SKM-1 (cell line): ENCODE results near the gene MLPH.

ENCODE experiments used
- DNase-seq: peaks from one replicate; lab custom pipeline; 2025; ENCODE audit not compliant: unreplicated experiment; lab: John Stamatoyannopoulos, UW

Gene MLPH

DNA sequence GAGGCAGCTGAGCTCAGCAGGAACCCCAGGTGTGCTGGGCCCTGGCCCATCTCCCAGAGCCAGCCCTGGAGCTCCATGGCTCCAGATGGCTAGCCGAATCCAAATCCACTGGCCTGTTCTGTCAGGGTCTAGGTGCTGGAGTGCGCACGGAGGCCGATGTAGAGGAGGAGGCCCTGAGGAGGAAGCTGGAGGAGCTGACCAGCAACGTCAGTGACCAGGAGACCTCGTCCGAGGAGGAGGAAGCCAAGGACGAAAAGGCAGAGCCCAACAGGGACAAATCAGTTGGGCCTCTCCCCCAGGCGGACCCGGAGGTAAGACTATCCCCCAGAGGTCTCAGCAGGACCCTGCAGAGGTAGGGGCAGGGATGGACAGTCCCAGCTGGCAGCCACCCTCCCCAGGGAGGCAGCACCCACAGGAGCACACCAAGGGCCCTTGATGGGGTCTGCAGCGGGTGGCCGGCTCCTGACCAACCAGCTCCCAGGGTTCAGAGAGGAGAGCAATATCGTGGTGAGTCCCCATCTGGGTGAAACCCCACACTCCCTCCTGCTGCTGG is 53.2 kb downstream of the MLPH start:
- DNase-seq, result no peak

DNA sequence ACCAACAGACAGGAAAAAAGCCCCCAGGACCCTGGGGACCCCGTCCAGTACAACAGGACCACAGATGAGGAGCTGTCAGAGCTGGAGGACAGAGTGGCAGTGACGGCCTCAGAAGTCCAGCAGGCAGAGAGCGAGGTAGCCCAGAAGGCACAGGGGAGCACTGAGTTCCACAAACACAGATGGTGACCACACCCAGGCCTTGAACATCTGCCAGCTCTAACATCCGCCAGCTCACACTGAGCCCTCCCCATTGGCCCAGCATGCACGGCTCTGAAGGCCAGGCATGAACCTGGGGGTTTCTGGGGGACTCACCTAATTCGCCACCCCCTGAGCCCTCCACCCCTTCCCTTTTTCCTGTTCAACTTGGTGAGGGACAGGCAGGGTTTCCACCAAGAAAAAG is 53.8 kb downstream of the MLPH start:
- no peak for DNase-seq

DNA sequence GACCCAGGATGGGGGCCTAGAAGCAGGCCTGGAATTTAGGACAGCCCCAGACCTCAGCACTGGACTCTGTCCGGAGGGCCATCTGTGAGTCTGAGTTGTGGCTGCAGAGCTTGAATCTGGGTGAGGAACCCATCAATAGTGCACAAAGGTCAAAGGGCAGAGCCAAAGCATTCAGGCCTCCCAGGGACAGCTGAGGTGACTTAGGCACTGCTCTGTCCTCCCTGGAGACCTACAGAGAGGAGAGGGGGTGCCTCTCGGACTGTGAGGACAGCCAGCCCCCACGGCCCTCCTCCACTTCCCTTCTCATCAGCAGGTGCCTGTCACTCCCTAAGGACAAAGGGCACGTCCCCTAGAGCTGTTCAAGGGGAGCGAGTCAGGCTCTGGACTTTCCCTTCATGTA is 54.2 kb downstream of the MLPH start:
- DNase-seq, result no peak

DNA sequence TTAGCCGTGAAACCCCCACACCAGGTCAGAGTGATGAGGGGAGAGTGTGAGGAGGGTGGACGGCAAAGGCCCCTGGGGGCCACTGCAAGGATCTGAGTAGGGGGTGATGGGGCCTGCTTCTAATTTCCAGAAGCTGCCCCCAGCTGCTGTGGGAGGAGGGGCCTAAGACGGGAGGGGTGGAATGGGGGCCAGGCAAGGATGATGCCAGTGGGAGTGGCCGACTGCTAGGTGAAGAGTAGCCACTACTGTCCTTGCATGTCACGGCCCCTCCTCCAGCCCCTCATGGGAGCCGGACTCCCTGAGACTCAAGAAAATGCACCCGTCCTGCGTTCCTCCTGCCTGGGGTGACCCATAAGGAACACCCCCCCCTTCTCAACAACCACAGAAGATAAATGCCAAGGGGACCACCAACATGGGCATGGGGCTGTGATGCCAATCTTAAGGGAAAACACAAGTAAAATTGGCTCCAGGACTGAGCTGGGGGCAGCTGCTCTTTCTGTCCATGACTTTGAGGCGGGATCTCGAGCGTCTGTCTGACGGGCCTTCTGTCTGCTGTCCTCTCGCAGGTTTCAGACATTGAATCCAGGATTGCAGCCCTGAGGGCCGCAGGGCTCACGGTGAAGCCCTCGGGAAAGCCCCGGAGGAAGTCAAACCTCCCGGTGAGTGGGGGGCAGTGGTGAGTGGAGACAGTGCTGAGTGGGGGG is 55.1 kb downstream of the MLPH start:
- no peak for DNase-seq

DNA sequence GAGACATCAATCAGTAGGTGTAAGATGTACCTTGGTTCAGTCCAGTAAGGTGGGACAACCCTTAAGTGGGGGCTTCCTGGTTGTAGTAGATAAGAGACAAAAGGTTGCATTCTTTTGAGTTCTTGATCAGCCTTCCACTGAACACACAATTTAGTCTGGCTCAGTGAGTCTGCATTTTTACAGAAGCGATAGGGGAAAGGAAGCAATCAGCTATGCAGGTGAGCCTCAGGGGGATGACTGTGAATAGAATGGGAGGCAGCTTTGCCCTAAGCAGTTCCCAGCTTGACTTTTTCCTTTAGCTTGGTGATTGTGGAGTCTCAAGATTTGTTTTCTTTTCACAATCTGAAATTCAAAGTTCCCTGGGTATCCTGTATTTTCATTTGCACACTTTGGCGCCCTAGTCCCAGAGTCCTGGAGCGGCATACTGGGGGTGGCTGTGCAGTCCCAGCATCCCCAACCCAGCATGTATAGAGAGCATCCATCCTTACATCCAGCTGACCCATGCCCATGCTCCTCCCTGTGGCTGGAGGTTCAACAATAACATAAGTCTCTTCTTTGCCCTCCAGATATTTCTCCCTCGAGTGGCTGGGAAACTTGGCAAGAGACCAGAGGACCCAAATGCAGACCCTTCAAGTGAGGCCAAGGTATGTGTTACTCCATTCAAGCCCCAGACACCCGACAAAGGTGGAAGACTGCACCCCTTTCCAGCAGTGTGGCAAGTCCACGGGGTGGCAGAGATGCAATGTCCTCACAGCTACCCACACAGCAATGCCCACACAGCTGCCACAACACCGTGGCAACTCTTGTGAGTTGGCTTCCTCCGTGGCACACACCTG is 59.2 kb downstream of the MLPH start:
- no peak for DNase-seq

DNA sequence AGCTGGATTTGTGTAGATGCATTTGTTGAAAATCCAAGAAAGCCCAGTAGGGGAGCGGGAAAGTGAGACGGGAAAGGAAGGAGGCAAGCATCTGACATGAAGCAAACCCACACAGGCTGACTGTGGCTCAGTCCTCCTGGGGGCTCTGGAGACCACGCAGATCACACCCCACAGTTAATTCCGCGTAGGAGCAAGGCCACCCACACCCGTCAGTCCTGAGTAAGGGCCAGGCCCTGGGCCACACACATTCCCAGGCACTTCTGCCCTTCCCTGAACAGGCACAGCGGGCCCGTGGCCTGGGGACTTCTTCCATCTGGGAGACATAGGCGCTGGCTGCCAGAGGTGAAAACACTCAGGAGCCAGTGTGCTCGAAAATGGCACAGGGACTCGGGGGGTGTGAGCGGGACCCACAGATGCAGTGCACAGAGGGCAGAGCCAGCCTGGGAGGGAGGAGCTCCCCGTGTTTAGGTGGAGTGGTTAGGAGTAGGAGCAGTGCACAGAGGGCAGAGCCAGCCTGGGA is 59.9 kb downstream of the MLPH start:
- no peak for DNase-seq

DNA sequence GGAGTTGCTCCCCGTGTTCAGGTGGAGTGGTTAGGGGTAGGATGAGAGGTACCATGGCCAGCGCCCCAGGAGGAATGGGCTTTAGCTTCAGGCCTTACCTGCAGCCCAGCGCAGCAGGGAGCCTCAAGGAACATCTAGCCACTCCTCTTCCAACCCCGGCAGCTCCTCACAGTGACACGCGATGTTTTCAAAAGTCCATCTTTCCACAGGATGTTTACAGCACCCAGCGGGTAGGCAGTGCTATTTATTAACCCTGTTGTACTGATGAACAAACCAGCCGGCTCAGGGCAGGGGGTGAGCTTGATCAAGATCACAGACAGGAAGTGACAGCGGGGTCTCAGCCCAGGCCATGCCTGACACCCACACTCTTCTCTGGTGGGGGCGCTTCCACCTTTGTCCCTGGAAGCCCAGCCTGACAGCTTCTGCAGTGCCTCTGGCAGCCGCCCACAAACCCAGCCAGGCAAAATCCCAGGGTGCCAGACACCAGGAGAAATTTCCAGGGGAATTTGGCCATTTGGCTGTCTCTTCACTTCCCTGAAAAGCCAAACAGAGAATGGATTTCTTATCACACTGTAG is 60.9 kb downstream of the MLPH start:
- no peak for DNase-seq

DNA sequence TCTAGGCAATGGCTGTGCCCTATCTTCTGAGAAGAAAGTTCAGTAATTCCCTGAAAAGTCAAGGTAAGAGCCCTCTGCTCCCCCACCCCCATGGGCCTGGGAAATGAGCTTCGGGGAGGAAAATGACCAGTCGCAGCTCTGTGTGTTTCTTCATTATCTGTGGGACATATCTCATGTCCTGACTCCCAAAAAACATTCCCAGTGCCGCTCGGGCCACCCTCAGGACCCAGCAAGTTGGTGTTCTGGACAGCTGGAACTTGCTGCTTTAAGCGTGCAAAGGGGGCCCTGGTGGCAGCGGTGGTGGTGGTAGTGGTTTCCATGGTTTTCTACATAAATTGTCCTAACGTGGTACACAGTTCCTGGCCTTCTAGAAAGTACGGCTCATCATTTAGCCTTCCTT is 62.2 kb downstream of the MLPH start:
- DNase-seq, result no peak

DNA sequence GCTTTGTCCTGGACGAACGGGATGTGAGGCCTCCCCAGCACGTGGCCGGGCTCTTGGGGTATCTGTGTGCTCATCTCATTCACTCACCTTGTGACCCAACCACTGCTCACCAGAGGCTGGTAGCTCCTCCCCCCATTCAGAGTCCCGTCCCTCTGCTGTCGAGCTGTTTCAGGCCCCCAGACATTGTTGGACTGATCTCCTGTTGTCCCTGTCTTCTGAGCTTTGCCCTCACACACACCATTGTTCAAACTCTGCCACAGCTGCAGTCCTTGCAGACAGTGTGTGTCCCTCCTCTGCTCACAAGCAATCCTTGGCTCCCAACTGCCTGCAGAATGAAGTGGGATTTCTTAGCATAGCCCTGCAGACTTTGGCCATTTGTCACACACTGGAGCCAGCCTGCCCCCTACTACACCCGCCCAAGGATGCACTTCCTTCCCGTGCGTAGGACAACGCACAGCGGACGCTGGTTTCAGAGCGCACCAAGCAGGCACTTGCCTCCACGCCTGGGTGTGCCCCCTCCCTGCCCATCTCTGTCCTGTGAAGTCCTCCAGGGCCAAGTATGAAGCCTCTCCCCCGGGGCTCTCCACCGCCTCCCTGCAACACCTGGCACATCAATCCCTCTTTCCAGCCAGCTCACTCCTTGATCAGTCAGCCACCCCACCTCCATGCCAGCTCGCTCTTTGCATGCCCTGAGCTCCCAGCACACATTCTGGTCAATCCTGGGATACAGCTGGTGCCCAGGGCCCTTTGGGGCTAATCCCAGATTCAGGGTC is 62.8 kb downstream of the MLPH start:
- DNase-seq, result no peak

DNA sequence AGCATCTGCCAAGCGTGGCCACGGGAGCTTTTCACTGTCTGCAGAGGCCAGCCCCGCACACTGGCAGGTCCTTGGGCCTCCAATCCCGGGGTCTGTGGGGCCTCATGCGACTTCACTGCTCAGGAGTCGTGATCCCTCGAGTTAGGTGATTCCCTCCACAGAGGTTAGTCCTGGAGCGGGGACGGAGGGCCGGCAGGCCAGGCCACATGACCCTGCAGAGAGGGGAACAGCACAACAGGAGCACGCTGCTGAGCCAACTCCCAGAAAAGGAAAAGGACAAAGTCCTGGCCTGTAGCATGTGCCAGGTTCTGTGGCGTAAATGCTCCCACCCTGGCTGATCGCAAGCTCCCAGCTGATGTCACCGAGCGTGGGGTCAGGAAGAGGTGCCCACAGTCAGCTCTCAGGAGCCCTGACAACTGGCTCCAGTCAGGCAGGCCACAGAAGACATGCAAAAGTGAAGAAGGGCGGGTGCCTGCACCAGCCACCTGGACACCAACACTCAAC is 64.1 kb downstream of the MLPH start:
- no peak for DNase-seq

DNA sequence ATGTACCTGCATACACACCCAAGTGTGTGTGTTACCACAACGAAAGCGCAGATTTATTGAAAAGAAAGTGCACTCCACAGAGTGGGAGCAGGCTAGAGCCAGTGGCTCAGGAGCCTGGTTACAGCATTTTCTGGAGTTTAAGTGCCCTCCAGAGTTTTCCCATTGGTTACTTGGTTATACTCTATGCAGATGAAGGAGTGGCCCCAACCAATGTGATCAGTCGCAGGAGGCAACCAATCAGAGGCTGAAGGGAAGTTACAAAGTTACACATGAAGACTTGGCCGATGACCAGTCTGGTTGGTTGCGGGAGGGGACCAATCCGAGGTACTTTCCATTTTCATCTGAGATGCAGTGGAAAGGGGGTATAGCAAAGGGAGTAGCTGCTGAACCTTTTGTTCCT is 65.9 kb downstream of the MLPH start:
- no peak for DNase-seq

DNA sequence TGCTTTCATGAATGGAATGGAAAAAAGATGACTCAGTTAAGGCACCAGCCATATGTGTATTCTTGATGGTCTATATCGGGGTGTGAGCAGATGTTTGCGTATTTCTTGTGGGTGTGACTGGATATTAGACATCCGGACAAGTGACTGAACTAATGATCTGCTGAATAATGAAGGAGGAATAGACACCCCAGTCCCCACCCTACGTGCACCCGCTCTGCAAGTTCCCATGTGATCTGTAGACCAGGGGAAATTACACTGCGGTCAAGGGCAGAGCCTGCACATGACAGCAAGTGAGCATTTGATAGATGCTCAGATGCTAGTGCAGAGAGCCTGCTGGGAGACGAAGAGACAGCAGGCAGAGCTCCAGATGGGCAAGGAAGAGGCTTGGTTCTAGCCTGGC is 66.9 kb downstream of the MLPH start:
- DNase-seq, result no peak

DNA sequence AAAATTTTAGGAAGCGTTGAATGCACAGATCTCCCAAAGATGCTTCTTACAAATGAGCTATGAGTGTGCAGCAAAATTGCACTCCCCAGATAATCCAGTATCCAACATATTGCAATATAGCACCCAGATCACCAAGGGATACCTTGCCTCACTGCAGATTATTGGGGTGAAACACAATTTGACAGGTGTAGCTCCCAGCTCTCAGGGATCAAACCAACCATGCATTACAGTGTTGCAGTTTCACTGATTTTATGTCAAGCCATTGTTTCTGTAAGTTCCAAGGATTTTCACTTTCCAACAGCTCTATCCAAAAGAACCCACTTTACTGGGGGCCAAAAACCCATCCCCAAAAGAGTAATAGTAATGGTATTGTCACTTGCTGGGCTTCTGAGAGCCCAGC is 68.5 kb downstream of the MLPH start:
- no peak for DNase-seq

DNA sequence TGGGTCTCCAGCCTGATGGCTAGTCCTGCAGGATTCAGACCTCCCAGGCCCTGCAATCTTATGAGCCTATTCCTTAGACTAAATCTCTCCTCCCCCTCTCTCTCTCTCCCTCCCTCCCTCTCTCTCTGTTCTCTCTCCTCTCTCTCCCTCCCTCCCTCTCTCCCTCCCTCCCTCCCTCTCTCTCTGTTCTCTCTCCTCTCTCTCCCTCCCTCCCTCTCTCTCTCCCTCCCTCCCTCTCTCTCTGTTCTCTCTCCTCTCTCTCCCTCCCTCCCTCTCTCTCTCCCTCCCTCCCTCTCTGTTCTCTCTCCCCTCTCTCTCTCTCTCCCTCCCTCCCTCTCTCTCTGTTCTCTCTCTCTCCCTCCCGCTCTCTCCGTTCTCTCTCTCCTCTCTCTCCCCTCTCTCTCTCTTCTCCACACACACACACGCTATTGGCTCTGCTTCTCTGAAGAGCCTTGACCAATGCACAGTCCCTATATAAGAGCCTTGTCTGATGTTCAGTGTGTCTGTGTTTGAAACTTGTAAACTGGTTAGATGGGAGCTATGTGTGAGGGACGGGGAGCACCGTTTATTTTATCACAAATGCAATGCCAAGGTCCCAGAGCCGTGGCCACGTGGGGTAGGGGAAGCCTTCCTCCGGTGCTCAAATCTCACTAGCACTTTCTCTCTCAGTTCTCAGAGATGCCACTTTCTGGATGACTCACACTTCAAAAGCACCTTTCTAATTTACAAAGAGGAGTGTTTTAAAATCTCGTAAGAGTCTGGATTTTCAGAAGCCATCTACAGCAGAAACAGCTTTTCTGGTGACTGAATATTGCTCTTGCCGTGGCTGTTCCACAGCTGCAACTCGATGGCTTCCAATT is 70.0 kb downstream of the MLPH start:
- no peak for DNase-seq

DNA sequence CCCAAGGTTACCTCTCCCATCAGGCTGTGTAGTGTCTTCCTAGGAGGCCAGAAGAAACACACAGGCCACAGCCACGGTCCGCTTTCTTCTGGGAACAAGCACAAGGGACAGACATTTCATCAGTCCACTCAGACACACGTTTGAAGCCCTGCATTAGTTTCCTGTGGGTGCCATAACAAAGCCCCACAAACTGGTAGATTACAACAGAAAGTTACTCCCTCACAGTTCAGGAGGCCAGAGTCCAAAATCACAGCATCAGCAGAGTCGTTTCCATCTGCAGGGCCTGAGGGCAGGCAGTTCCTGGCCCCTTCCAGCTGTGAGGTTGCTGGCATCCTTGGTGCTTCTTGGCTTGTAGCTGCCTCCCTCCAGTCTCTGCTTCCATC is 70.6 kb downstream of the MLPH start:
- no peak for DNase-seq

DNA sequence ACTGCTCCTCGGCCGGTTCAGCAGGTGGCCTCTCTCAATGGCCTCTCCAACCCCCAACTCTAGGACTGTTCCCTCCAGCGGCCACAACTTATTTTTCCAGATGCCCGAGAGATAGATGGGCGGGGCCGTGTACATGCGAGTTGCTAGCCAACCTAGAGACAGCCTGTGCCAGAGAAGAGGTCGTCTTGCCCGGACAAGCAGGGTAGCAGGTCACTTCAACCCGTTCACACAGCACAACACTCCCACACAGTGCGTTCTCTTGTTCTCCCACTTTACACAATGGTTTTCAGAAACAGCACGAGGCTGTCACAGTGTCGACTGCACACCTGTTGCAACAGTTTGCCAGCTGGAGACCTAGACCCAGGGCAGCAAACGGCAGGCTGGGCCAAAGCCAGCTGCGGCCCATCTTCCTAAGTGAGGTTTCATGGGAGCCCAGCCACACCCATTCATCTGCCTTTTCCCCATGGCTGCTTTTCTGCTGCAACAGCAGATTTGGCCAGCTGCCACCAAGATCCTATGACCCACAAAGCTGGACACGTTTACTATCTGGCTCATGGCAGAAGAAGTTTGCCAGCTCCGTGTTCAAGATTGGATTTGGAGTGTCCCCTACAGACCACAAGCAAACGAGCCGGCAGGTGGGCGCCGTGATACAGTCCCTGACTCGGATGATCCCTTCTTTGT is 72.0 kb downstream of the MLPH start:
- DNase-seq, result no peak

DNA sequence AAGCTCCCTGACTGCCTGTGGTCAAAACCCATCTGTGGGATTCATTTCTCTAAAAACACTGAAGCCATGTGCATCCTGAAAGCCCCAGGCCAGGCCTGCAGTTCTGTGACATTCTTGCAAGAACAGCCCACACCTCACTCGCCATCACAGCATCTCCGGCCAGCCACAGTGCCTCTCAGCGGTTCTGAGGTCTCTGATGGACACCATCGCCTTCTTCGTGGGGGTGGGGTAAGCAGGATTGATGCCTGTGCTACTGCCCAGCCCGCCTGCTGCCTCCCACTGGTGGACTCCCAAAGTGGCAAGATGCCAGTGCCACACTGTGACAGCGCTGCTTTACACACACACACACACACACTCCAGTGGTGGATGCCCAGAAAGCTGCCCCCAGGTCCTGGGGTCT is 74.2 kb downstream of the MLPH start:
- DNase-seq, result no peak

DNA sequence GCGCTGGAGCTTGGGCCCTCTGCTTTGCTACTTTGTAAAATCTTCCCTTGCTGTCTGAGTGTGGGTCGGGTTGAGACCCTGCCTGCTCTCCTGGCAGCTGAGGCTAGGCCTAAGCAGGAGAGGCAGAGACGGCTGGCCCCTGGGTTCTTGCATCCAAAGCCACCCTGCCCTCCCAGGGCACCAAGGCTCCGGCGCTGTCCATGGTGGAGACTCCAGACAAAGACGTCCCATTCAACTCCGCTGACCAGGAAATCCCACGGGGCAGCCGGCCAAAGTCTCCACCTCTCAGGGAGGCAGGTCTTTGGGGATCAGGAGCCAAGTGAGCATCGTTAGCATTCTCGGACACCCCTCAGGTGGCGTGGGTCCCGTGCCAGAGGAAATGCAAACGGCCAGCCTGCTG is 76.8 kb downstream of the MLPH start:
- DNase-seq, result no peak

DNA sequence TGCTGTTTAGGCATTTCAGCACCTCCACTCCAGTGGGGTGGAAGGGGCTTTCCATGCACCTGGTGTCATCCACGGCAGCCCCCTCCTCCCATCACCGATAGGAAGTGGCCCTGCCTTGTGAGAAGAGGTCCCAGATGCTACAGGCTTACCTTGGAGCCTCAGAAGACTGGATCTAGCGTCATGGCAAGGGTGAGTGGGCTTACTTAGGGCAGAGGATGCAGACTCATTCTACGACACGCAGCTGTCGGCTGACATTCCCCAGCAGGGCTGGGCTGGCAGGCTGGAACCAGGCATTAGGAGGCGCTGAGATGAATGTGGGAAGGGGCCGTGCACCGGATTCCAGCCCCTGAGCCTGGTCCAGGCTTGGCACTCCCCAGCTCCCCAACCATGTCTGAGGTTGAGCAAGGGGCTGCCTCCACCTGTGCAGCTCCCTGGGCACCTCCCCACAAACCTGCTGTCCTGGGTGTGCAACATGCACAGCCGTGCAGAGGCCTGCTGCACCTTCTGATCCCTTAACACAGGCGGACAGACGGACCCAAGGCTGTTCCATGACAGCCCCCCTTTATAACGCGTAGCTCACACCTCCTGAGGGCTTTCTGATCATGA is 77.6 kb downstream of the MLPH start:
- no peak for DNase-seq
